Caco-2 (cell line): Measurements from ENCODE around the gene PPIE. TPM values are rescaled to one million over a fixed set of nuclear protein-coding genes. Genes with fewer than 3 reads are reported as not detected.

ENCODE experiments used
- BruUV-seq: library from RNA; stranded (reverse); fragments of 400-500 nt; replicated peaks from 2 replicates; lab custom pipeline; 2021; lab: Mats Ljungman, UMichigan
- CTCF ChIA-PET: fragments of 300-600 bp; sonication (Branson Sonifier 250); formaldehyde crosslinking; loops from one replicate; lab custom pipeline; 2022; ENCODE audit warnings: antibody characterized with exemption; lab: Charles Lee
- POLR2A ChIA-PET: fragments of 300-600 bp; sonication (Branson Sonifier 250); formaldehyde crosslinking; loops from one replicate; lab custom pipeline; 2022; ENCODE audit warnings: antibody characterized with exemption; lab: Charles Lee
- DNase-seq, 2 experiments: peaks; one replicate each; pipeline versions ENCODE4 v3.0.0 to v3.0.0-alpha.2; 2020 to 2022
- H3K27me3 ChIP-seq: replicated peaks from 2 replicates; pipeline ENCODE4 v1.6.0; 2011; ENCODE audit warnings: low read length; ENCODE audit not compliant: control insufficient read depth, insufficient read depth
- H3K36me3 ChIP-seq: 2 replicates; pipeline ENCODE4 v1.5.1; 2011; ENCODE audit warnings: low read length; ENCODE audit not compliant: control insufficient read depth, insufficient read depth
- H3K4me1 ChIP-seq: fragments of 250-450 bp; sonication (Bioruptor Pico); 2 replicates; pipeline ENCODE4 v1.5.1; 2020; ENCODE audit warnings: mild to moderate bottlenecking
- H3K4me3 ChIP-seq: 2 replicates; pipeline ENCODE4 v1.5.1; 2011; ENCODE audit warnings: low read depth, mild to moderate bottlenecking, control low read depth, low read length
- H3K9me3 ChIP-seq: fragments of 250-450 bp; sonication (Bioruptor Pico); 2 replicates; pipeline ENCODE4 v1.5.1; 2020; ENCODE audit warnings: mild to moderate bottlenecking, moderate library complexity
- H3K27ac Mint-ChIP-seq: one replicate; pipeline ENCODE4 v1.8.0; 2022; ENCODE audit warnings: mixed read lengths; ENCODE audit not compliant: unreplicated experiment
- H3K27me3 Mint-ChIP-seq: one replicate; pipeline ENCODE4 v1.8.0; 2022; ENCODE audit warnings: mixed read lengths; ENCODE audit not compliant: insufficient read depth, unreplicated experiment
- H3K36me3 Mint-ChIP-seq: one replicate; pipeline ENCODE4 v1.8.0; 2022; ENCODE audit warnings: mild to moderate bottlenecking, mixed read lengths; ENCODE audit not compliant: insufficient read depth, unreplicated experiment
- H3K4me1 Mint-ChIP-seq: one replicate; pipeline ENCODE4 v1.8.0; 2022; ENCODE audit warnings: low read depth, mixed read lengths; ENCODE audit not compliant: unreplicated experiment
- H3K4me3 Mint-ChIP-seq: one replicate; pipeline ENCODE4 v1.8.0; 2022; ENCODE audit warnings: mild to moderate bottlenecking, moderate library complexity, mixed read lengths; ENCODE audit not compliant: unreplicated experiment
- H3K9me3 Mint-ChIP-seq: one replicate; pipeline ENCODE4 v1.8.0; 2022; ENCODE audit warnings: mixed read lengths; ENCODE audit not compliant: unreplicated experiment
- intact Hi-C: fragments of 100-400 bp; cut with micrococcal nuclease; formaldehyde crosslinking; loops from one replicate; pipeline ENCODE4 v1.10.0; 2022; ENCODE audit not compliant: unreplicated experiment
- total RNA-seq: library from RNA; stranded (reverse); gene quantifications from 2 replicates; pipeline ENCODE4 v1.2.3, GENCODE V29; 2022
- TF ChIP-seq, protein P1 (sequence below), 2 experiments: fragments of 200-600 bp in 1 of 2; IDR thresholded peaks; 1 replicate in 1 of 2; 2 replicates in 1 of 2; pipeline versions ENCODE4 v1.5.1 to v1.8.0; 2011 to 2022; ENCODE audit warnings: antibody characterized with exemption in 1 of 2, control low read depth in 1 of 2, inconsistent platforms in 1 of 2, low read depth in 1 of 2, low read length in 1 of 2, mild to moderate bottlenecking in 1 of 2, moderate library complexity in 1 of 2; ENCODE audit not compliant: insufficient read depth in 1 of 2, severe bottlenecking in 1 of 2, unreplicated experiment in 1 of 2

The PPIE gene
- total RNA-seq, 1 experiment from 2014 or later, result 39.2 TPM

DNA sequence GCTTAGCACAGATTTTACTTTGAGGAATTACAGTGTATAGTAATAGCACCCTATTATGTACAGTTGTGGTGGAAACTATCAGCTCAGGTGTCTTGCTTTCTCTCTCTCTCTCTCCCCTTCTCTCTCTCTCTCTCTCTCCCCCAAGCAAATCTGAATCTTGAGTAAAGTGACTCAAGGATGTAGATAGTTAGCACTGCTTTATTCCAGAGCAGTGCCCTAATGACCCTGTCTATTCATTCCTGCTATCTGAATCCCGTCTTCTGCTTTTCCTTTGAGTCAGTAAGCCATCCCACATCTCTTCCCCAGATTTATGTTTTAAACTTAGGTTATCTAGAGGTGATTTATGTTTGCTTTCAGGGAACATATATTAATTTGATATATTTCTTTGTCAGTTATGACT is 42.2 kb upstream of the PPIE start:
- Mint-ChIP-seq H3K9me3 (no peaks in the 10 kb centered on the region), H3K27me3 (peaks cover 11% of the 10 kb centered on the region), H3K36me3 (no peaks in the 10 kb centered on the region), H3K27ac (no peak overlapping the region), H3K4me3 (no peak overlapping the region), H3K4me1 (peaks cover 8% of the 10 kb centered on the region)
- intact Hi-C loops, result no loop called here
- no peaks in the 10 kb centered on the region for H3K36me3 ChIP-seq
- no peaks in the 10 kb centered on the region for H3K9me3 ChIP-seq
- H3K27me3 ChIP-seq, result no peaks in the 10 kb centered on the region; the same call in 1 of the 2 replicates
- BruUV-seq, result no TSS peak
- DNase-seq, result no peak
- no peak overlapping the region for H3K4me3 ChIP-seq
- TF ChIP-seq, protein P1, sequence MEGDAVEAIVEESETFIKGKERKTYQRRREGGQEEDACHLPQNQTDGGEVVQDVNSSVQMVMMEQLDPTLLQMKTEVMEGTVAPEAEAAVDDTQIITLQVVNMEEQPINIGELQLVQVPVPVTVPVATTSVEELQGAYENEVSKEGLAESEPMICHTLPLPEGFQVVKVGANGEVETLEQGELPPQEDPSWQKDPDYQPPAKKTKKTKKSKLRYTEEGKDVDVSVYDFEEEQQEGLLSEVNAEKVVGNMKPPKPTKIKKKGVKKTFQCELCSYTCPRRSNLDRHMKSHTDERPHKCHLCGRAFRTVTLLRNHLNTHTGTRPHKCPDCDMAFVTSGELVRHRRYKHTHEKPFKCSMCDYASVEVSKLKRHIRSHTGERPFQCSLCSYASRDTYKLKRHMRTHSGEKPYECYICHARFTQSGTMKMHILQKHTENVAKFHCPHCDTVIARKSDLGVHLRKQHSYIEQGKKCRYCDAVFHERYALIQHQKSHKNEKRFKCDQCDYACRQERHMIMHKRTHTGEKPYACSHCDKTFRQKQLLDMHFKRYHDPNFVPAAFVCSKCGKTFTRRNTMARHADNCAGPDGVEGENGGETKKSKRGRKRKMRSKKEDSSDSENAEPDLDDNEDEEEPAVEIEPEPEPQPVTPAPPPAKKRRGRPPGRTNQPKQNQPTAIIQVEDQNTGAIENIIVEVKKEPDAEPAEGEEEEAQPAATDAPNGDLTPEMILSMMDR (IDR thresholded peaks at IDR 0.05; ENCODE audit: insufficient read depth in 1 of 2, low read depth in 1 of 2, low read length in 1 of 2, severe bottlenecking in 1 of 2, unreplicated experiment in 1 of 2), result no peak
- ChIA-PET CTCF (no interaction called here), POLR2A (interaction anchor here (0.5 kb wide), 1 partner anchor 42 kb away, joined by 9 read pairs; the partner anchor contains the start of gene PPIE)
- peaks cover 4% of the 10 kb centered on the region; the same call in 1 of the 2 replicates for H3K4me1 ChIP-seq

DNA sequence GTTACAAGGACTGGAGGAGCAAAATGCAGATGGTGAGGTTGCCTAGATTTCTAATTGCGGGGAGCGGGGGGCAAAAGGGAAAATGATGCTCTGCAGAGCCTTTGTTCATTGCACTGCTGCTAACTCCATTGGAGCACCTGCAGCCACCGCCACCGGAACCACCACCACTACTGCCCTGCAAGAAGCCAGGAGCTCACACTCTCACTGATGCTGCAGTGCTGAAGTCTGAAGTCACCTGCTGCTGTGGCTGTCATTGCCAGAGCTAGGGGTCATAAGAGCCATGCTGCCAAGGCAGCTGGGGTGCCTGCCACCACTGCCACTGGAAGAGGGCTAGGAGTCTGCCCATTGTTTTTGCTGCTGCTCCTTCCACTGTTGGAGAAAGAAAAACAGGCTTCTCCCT is 40.1 kb upstream of the PPIE start:
- intact Hi-C loops, result no loop called here
- Mint-ChIP-seq H3K27me3 (peaks cover 9% of the 10 kb centered on the region), H3K9me3 (no peaks in the 10 kb centered on the region), H3K27ac (no peak overlapping the region), H3K4me1 (peaks cover 13% of the 10 kb centered on the region), H3K4me3 (no peak overlapping the region), H3K36me3 (no peaks in the 10 kb centered on the region)
- ChIA-PET POLR2A (no interaction called here), CTCF (no interaction called here)
- no TSS peak for BruUV-seq
- H3K27me3 ChIP-seq, result no peaks in the 10 kb centered on the region
- no peak for DNase-seq
- no peaks in the 10 kb centered on the region for H3K4me1 ChIP-seq
- no peaks in the 10 kb centered on the region for H3K36me3 ChIP-seq
- TF ChIP-seq, protein P1 (IDR thresholded peaks at IDR 0.05; ENCODE audit: insufficient read depth in 1 of 2, low read depth in 1 of 2, low read length in 1 of 2, severe bottlenecking in 1 of 2, unreplicated experiment in 1 of 2), result no peak
- H3K4me3 ChIP-seq, result no peak overlapping the region
- H3K9me3 ChIP-seq, result no peaks in the 10 kb centered on the region

DNA sequence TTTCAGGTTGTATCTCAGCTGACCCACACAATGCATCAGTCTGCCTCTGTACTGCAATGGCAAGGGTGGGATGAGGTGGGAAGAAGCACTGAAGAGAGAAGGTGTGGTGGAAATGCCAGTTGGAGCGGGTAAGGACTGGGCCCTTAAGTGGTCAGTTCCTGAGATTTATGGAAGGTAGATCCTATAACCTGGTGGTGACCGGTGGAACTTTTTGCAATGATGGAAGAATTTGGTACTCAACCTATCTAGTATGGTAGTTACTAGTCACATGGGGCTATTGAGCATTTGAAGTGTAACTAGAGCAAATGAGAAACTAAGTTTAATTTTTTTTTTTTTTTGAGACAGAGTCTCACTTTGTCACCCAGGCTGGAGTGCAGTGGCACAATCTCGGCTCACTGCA is 39.3 kb upstream of the PPIE start:
- H3K36me3 Mint-ChIP-seq, result no peaks in the 10 kb centered on the region
- Histone ChIP-seq H3K4me3 (no peak overlapping the region), H3K4me1 (no peaks in the 10 kb centered on the region), H3K36me3 (no peaks in the 10 kb centered on the region), H3K9me3 (no peaks in the 10 kb centered on the region), H3K27me3 (no peaks in the 10 kb centered on the region)
- ChIA-PET CTCF (no interaction called here), POLR2A (no interaction called here)
- peaks cover 13% of the 10 kb centered on the region for H3K4me1 Mint-ChIP-seq
- H3K4me3 Mint-ChIP-seq, result no peak overlapping the region
- H3K9me3 Mint-ChIP-seq, result no peaks in the 10 kb centered on the region
- no peak overlapping the region for H3K27ac Mint-ChIP-seq
- no peak for DNase-seq
- intact Hi-C loops, result no loop called here
- peaks cover 9% of the 10 kb centered on the region for H3K27me3 Mint-ChIP-seq
- TF ChIP-seq, protein P1 (IDR thresholded peaks at IDR 0.05; ENCODE audit: insufficient read depth in 1 of 2, low read depth in 1 of 2, low read length in 1 of 2, severe bottlenecking in 1 of 2, unreplicated experiment in 1 of 2), result no peak
- no TSS peak for BruUV-seq
